ENCODE results near the gene SLC35E1.

The SLC35E1 gene

DNA sequence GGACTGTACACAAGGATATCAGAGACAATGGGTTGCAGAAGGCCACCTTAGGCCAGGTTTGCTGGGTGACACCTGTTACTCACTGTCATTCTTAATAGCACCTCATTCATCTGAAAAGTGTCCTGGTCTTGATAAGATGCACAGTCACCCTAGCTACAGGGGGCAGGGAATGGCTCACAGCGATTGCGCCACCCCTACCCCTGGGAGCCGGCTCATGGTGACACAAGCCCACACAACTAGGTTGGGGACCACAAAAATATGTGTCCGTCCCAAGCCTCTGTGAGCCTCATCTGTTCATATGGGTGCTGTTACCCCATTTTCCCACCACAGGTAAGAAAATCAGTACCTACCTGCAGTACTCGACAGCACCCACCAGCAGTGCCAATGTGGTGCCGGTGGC lies 32.4 kb upstream of the SLC35E1 start:
- Histone ChIP-seq H3K9me3 (ENCODE audit: insufficient read depth, low read length) (no peaks in the 10 kb centered on the region), H4K20me1 (ENCODE audit: insufficient read depth, low read length) (peaks cover 87% of the 10 kb centered on the region), H3K4me3 (ENCODE audit: low read length) (no peak overlapping the region), H3K27me3 (ENCODE audit: low read depth, low read length) (no peaks in the 10 kb centered on the region), H3K27ac (ENCODE audit: low read length) (no peak overlapping the region), H2AFZ (ENCODE audit: low read depth, low read length) (no peak overlapping the region), H3K4me1 (ENCODE audit: low read length) (peaks cover 23% of the 10 kb centered on the region), H3K4me2 (ENCODE audit: low read length) (no peak overlapping the region), H3K79me2 (ENCODE audit: low read length) (peaks cover 99% of the 10 kb centered on the region), H3K9ac (ENCODE audit: low read length) (no peak overlapping the region), H3K36me3 (replicated peaks; ENCODE audit: low read depth, low read length) (peaks cover 7% of the 10 kb centered on the region)
- no peak for TF ChIP-seq EZH2phosphoT487 (IDR thresholded peaks at IDR 0.05; ENCODE audit: low read depth)
- TF ChIP-seq, protein P1, sequence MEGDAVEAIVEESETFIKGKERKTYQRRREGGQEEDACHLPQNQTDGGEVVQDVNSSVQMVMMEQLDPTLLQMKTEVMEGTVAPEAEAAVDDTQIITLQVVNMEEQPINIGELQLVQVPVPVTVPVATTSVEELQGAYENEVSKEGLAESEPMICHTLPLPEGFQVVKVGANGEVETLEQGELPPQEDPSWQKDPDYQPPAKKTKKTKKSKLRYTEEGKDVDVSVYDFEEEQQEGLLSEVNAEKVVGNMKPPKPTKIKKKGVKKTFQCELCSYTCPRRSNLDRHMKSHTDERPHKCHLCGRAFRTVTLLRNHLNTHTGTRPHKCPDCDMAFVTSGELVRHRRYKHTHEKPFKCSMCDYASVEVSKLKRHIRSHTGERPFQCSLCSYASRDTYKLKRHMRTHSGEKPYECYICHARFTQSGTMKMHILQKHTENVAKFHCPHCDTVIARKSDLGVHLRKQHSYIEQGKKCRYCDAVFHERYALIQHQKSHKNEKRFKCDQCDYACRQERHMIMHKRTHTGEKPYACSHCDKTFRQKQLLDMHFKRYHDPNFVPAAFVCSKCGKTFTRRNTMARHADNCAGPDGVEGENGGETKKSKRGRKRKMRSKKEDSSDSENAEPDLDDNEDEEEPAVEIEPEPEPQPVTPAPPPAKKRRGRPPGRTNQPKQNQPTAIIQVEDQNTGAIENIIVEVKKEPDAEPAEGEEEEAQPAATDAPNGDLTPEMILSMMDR (IDR thresholded peaks at IDR 0.05; ENCODE audit: low read depth, low read length): no peak

DNA sequence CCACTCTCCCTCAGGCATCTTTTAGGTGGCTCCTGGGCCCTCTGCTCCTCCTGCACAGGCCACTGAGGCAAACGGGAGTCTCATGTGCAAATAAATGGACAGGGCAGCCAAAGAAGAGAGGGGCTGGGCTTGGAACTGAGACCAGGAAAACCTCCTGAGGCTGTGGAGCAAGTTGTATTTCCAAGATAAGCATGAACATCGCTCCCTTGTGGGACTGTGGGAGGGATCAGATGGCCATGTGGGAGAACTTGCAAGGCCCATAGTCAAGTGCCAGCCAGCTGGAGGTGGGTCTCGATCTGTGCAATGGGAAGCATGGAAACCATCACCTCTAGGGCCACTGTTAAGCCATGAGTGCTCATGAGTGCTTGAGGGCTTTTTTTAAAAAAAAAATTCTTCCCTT lies 30.9 kb upstream of the SLC35E1 start:
- H3K27ac ChIP-seq (ENCODE audit: low read length): no peak overlapping the region
- H3K4me2 ChIP-seq (ENCODE audit: low read length): no peak overlapping the region
- H3K4me3 ChIP-seq (ENCODE audit: low read length): no peak overlapping the region
- peaks cover 99% of the 10 kb centered on the region for H3K79me2 ChIP-seq (ENCODE audit: low read length)
- H2AFZ ChIP-seq (ENCODE audit: low read depth, low read length): no peak overlapping the region
- peaks cover 7% of the 10 kb centered on the region for H3K36me3 ChIP-seq (replicated peaks; ENCODE audit: low read depth, low read length)
- peaks cover 14% of the 10 kb centered on the region for H3K4me1 ChIP-seq (ENCODE audit: low read length)
- H3K9me3 ChIP-seq (ENCODE audit: insufficient read depth, low read length): no peaks in the 10 kb centered on the region
- peaks cover 93% of the 10 kb centered on the region for H4K20me1 ChIP-seq (ENCODE audit: insufficient read depth, low read length)
- TF ChIP-seq, protein P1 (IDR thresholded peaks at IDR 0.05; ENCODE audit: low read depth, low read length): no peak
- no peak for TF ChIP-seq EZH2phosphoT487 (IDR thresholded peaks at IDR 0.05; ENCODE audit: low read depth)
- no peaks in the 10 kb centered on the region for H3K27me3 ChIP-seq (ENCODE audit: low read depth, low read length)
- no peak overlapping the region for H3K9ac ChIP-seq (ENCODE audit: low read length)

DNA sequence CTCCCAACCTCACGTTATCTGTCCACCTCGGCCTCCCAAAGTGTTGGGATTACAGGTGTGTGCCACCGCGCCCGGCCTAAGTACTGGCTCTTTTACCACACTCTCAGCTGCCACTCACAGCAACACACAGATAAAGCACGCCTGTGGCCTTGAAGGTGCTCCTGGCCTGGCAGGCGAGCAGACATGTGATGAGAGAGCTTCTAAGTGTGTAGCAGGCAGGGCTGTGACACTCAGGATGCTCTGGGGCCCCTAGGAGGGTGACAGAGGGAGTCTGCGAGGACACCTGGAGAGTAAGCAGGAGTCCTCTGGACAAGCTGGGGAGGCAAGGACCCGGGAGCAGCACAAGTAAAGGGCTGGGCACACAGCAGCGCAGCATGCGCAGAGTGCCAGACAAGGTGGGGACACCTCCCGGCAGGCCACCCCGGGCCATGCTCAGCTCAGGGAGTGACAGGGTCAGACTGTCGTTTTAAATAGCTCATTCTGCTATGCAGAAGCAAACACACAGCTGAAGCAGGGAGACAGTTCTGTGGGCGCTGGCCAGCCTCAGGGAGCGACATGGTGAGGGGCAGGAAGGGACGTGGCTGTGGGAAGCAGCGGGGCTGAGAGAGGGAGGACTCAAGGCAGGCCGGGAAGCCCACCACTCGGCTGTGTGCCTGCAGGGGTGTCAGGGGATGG lies 29.3 kb upstream of the SLC35E1 start:
- Histone ChIP-seq H3K27me3 (ENCODE audit: low read depth, low read length) (no peaks in the 10 kb centered on the region), H3K9ac (ENCODE audit: low read length) (no peak overlapping the region), H3K36me3 (replicated peaks; ENCODE audit: low read depth, low read length) (peaks cover 11% of the 10 kb centered on the region), H4K20me1 (ENCODE audit: insufficient read depth, low read length) (peaks cover 93% of the 10 kb centered on the region), H3K79me2 (ENCODE audit: low read length) (peaks cover 99% of the 10 kb centered on the region), H2AFZ (ENCODE audit: low read depth, low read length) (no peak overlapping the region), H3K4me1 (ENCODE audit: low read length) (peaks cover 11% of the 10 kb centered on the region), H3K4me2 (ENCODE audit: low read length) (no peak overlapping the region), H3K4me3 (ENCODE audit: low read length) (no peak overlapping the region), H3K9me3 (ENCODE audit: insufficient read depth, low read length) (no peaks in the 10 kb centered on the region), H3K27ac (ENCODE audit: low read length) (no peak overlapping the region)
- no peak for TF ChIP-seq EZH2phosphoT487 (IDR thresholded peaks at IDR 0.05; ENCODE audit: low read depth)
- TF ChIP-seq, protein P1 (IDR thresholded peaks at IDR 0.05; ENCODE audit: low read depth, low read length): no peak

DNA sequence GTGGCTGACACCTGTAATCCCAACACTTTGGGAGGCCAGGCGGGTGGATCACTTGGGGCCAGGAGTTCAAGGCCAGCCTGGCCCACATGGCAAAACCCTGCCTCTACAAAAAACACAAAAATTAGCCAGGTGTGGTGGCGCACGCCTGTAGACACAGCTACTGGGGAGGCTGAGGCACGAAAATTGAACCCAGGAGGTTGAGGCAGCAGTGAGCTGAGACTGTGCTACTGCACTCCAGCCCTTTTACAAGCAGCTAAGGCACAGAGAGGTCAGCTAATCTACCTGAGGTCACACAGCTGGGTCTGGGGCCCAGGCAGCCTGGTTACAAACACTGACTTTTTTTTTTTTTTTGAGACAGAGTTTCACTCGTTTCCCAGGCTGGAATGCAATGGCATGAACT lies 28.6 kb upstream of the SLC35E1 start:
- peaks cover 100% of the 10 kb centered on the region for H3K79me2 ChIP-seq (ENCODE audit: low read length)

More for the DNA sequence above, 28.6 kb upstream of the SLC35E1 start:
- Histone ChIP-seq H3K27me3 (ENCODE audit: low read depth, low read length) (no peaks in the 10 kb centered on the region), H3K4me3 (ENCODE audit: low read length) (no peak overlapping the region), H3K9me3 (ENCODE audit: insufficient read depth, low read length) (no peaks in the 10 kb centered on the region), H3K4me2 (ENCODE audit: low read length) (no peak overlapping the region), H4K20me1 (ENCODE audit: insufficient read depth, low read length) (peaks cover 96% of the 10 kb centered on the region), H3K36me3 (replicated peaks; ENCODE audit: low read depth, low read length) (peaks cover 11% of the 10 kb centered on the region), H3K4me1 (ENCODE audit: low read length) (peaks cover 10% of the 10 kb centered on the region), H3K9ac (ENCODE audit: low read length) (no peak overlapping the region), H3K27ac (ENCODE audit: low read length) (no peak overlapping the region), H2AFZ (ENCODE audit: low read depth, low read length) (no peak overlapping the region)
- TF ChIP-seq, protein P1 (IDR thresholded peaks at IDR 0.05; ENCODE audit: low read depth, low read length): no peak
- TF ChIP-seq EZH2phosphoT487 (IDR thresholded peaks at IDR 0.05; ENCODE audit: low read depth): no peak

Data from OCI-LY3 (cell line).